ENCODE measurements around the gene MSANTD7. TPM values are rescaled to one million over a fixed set of nuclear protein-coding genes. Genes with fewer than 3 reads are reported as not detected.

The MSANTD7 gene
- total RNA-seq, 1 donor from 2014 or later: 16.5 TPM

- Mint-ChIP-seq H3K4me3 (no peak overlapping the region), H3K27ac (no peak overlapping the region), H3K27me3 (no peaks in the 10 kb centered on the region), H3K36me3 (ENCODE audit: low read depth) (no peaks in the 10 kb centered on the region), H3K9me3 (no peaks in the 10 kb centered on the region), H3K4me1 (peaks cover 24% of the 10 kb centered on the region)
- CTCF ChIA-PET: interaction anchor here (0.9 to 3.4 kb wide), 16 partner anchors 13 to 627 kb away, joined by 3 to 34 read pairs (median 10); partner anchors contain the start of genes CDNF, HSPA14 and MSANTD7
- ATAC-seq (ENCODE audit: low read depth) (no peak), DNase-seq (no peak)
- POLR2A ChIA-PET: interaction anchor here (0.6 to 3.4 kb wide), 5 partner anchors 77 to 273 kb away, joined by 3 to 14 read pairs (median 4); no protein-coding TSS in a partner anchor
- intact Hi-C loops (cut with micrococcal nuclease): loop anchor here (1.0 to 5.0 kb wide), 8 partner anchors 84 to 627 kb away; no protein-coding TSS in a partner anchor
- TF ChIP-seq, protein P1, sequence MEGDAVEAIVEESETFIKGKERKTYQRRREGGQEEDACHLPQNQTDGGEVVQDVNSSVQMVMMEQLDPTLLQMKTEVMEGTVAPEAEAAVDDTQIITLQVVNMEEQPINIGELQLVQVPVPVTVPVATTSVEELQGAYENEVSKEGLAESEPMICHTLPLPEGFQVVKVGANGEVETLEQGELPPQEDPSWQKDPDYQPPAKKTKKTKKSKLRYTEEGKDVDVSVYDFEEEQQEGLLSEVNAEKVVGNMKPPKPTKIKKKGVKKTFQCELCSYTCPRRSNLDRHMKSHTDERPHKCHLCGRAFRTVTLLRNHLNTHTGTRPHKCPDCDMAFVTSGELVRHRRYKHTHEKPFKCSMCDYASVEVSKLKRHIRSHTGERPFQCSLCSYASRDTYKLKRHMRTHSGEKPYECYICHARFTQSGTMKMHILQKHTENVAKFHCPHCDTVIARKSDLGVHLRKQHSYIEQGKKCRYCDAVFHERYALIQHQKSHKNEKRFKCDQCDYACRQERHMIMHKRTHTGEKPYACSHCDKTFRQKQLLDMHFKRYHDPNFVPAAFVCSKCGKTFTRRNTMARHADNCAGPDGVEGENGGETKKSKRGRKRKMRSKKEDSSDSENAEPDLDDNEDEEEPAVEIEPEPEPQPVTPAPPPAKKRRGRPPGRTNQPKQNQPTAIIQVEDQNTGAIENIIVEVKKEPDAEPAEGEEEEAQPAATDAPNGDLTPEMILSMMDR (IDR thresholded peaks at IDR 0.05): no peak
Measured at GRCh38 chr10:14823966-14824365, 14.1 kb upstream of the MSANTD7 start.

- Mint-ChIP-seq H3K27ac (no peak overlapping the region), H3K9me3 (no peaks in the 10 kb centered on the region), H3K4me1 (peaks cover 20% of the 10 kb centered on the region), H3K27me3 (no peaks in the 10 kb centered on the region), H3K4me3 (no peak overlapping the region), H3K36me3 (ENCODE audit: low read depth) (no peaks in the 10 kb centered on the region)
- intact Hi-C loops (cut with micrococcal nuclease): no loop called here
- ATAC-seq (ENCODE audit: low read depth) (no peak), DNase-seq (no peak)
- POLR2A ChIA-PET: interaction anchor here (0.7 to 0.8 kb wide), 3 partner anchors 11 to 291 kb away, joined by 3 to 16 read pairs (median 5); partner anchors contain the start of genes HSPA14 and MSANTD7
- CTCF ChIA-PET: no interaction called here
- TF ChIP-seq, protein P1 (IDR thresholded peaks at IDR 0.05): no peak
Measured at GRCh38 chr10:14826076-14826829, 11.9 kb upstream of the MSANTD7 start.

- H3K4me3 Mint-ChIP-seq: no peak overlapping the region
- peaks cover 4% of the 10 kb centered on the region for H3K36me3 Mint-ChIP-seq (ENCODE audit: low read depth)
Measured at GRCh38 chr10:14833106-14833505, 5.0 kb upstream of the MSANTD7 start.

DNA sequence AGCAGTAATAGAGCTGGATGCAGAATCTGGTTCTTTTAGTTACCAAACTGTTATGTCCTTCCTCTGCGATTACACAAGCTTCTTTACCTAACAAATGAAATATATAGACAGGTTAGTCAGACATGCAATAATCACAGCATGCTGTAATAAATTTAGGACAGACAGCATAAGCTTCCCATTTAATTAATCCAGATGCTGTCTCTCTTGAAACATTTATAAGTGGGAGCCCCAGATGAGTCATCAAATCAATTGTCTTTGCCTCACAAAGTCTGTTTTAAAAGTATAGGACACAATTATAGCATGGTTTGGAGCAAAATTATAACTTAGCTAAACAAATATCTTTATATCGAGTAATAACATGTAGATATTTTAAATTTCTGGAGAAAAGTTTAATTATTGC lies 1.9 kb upstream of the MSANTD7 start:
- TF ChIP-seq, protein P1 (IDR thresholded peaks at IDR 0.05): no peak
- POLR2A ChIA-PET: interaction anchor here (1.5 to 3.2 kb wide), 3 partner anchors 42 to 236 kb away, joined by 4 to 27 read pairs (median 17); partner anchors contain the start of genes MEIG1 and SUV39H2
- ATAC-seq (ENCODE audit: low read depth) (no peak), DNase-seq (no peak)
- intact Hi-C loops (cut with micrococcal nuclease): loop anchor here (2.0 to 5.0 kb wide), 7 partner anchors 99 to 1049 kb away; partner anchors contain the start of gene NMT2
- Mint-ChIP-seq H3K36me3 (ENCODE audit: low read depth) (peaks cover 21% of the 10 kb centered on the region), H3K4me1 (peaks cover 25% of the 10 kb centered on the region), H3K9me3 (no peaks in the 10 kb centered on the region), H3K27me3 (no peaks in the 10 kb centered on the region), H3K27ac (no peak overlapping the region), H3K4me3 (no peak overlapping the region)
- CTCF ChIA-PET: interaction anchor here (1.2 to 2.9 kb wide), 3 partner anchors 12 to 299 kb away, joined by 3 to 24 read pairs (median 5); no protein-coding TSS in a partner anchor

More at GRCh38 chr10:14833106-14833505, 5.0 kb upstream of the MSANTD7 start:
- Mint-ChIP-seq H3K27ac (no peak overlapping the region), H3K4me1 (peaks cover 11% of the 10 kb centered on the region), H3K27me3 (no peaks in the 10 kb centered on the region), H3K9me3 (no peaks in the 10 kb centered on the region)
- intact Hi-C loops (cut with micrococcal nuclease): no loop called here
- DNase-seq (no peak), ATAC-seq (ENCODE audit: low read depth) (no peak)
- TF ChIP-seq, protein P1 (IDR thresholded peaks at IDR 0.05): no peak
- CTCF ChIA-PET: no interaction called here
- POLR2A ChIA-PET: no interaction called here

Data from activated B cell treated with CpG ODN at 0.5 μM for 24 hours (primary cell).